Astrocyte of the cerebellum (primary cell): ENCODE results near the gene CPAMD8.
A peak's percentile ranks its signal among the peaks of the same experiment; 100 is the strongest.

ENCODE experiments used
- DNase-seq: peaks from one replicate; pipeline ENCODE4 v3.0.0-alpha.2; 2011; ENCODE audit warnings: low read depth
- H3K4me3 ChIP-seq: 2 replicates; pipeline ENCODE4 v1.5.1; 2011; ENCODE audit warnings: mild to moderate bottlenecking, low read depth, low read length, moderate library complexity
- CTCF ChIP-seq: IDR thresholded peaks from 2 replicates; pipeline ENCODE4 v1.5.1; 2012; ENCODE audit warnings: low read length, low read depth, moderate library complexity, mild to moderate bottlenecking; ENCODE audit errors: missing control alignments
- in situ Hi-C: cut with HindIII; loops from 2 replicates; pipeline ENCODE4 v1.10.0; 2017; ENCODE audit warnings: low sequenced_read_pairs

The CPAMD8 gene

GRCh38 chr19:17026706-17027534 lies at the start of gene CPAMD8:
CPAMD8 (minus strand) TSS chr19:17026810; CDS start chr19:17026642, 168 bp downstream.
- no peak for TF ChIP-seq CTCF
- in situ Hi-C loops = no loop called here
- H3K4me3 ChIP-seq = peak within 1 kb of the TSS; percentile 7
- no peak for DNase-seq

GRCh38 chr19:17075864-17076542 lies 49.4 kb upstream of the CPAMD8 start:
- in situ Hi-C loops = no loop called here
- H3K4me3 ChIP-seq = peak overlapping the region; percentile 84
- no peak for DNase-seq
- no peak for TF ChIP-seq CTCF

DNA sequence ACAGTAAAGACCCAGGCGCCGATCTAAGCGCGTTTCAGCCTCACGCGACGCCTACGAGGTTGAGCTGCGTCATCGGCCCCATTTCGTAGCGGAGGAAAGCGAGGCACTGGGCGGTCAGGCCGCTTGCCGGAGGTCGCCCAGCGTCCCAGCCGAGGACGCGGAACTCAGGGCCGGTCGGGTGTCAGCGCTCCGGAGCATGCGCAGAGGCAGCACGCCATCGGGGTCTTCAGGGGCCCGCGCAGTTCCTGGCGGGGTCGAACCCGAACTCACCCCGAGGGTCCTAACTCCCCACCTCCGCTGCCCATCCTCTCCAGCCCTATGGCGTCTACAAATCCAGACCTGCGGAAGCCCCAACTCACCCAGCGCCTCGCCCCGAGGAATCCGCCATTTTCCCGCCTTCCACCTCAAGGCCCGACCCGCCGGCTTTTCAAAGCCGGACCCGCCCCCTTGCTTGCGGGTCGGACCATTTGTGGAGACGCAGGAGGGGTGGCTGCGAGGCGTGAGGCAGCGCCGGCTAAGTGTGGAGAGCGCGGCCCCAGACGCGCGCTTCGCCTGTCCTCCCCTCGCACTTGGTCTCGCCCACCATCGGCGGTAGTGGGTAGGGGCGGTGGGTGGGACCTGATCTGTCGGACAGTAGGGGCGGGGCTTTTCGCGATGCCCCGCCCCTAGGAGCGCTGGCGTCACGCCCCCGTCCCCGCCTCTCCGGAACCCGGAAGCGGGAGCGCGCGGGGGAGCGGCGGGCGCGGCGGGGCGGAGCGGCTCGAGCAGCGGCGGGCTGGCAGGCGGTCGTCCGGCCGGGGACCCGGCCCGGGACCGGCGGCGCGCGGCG lies 48.6 kb upstream of the CPAMD8 start, which contains the start of the genes HAUS8 and MYO9B:
TSS of gene HAUS8 (minus strand) at position 418 of the 829 bp plus-strand sequence. CDS start at position 388, 30 bp downstream.
TSS of gene MYO9B (plus strand) at position 743 of the 829 bp plus-strand sequence. CDS start 25,941 bp downstream, outside the sequence.
- peak; percentile 97 for DNase-seq
- peak within 1 kb of the TSS; percentile 84 for H3K4me3 ChIP-seq
- no peak for TF ChIP-seq CTCF
- in situ Hi-C loops = no loop called here

GRCh38 chr19:17074634-17075034 lies 48.0 kb upstream of the CPAMD8 start:
- in situ Hi-C loops = no loop called here
- no peak for DNase-seq
- no peak for TF ChIP-seq CTCF
- H3K4me3 ChIP-seq = peak overlapping the region; percentile 72

DNA sequence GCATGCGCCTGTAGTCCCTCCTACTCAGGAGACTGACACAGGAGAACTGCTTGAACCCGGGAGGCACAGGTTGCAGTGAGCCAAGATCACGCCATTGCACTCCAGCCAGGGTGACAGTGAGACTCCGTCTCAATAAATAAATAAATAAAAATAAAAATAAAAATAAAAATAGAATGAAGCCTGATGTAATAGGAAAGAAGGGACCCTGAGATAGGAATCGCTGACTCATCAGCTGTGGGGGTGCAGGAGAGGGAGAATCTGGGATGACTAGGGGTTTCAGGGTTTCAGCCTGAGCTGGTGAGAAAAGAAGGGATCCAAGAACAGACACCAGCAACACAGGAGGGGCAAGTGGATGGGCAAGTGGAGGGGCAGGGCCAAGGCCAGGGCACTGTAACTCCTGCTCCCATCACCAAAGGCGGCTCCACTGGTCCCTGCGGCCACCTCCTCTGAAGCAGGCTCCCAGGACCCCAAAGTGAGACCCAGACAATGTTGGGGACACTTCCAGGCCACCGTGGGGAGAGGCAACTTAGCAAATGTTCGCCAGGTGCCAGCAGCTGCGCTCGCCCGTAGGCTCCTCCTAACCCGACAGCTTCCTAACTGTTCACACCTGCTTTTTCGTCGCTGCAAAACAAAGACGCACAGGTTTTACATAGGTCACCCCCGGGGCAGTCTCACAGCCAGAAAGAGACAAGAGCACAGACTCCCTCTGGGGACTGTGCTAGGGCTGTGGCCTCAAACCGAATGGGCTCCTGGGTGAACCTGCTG lies 47.4 kb upstream of the CPAMD8 start:
- no peak for TF ChIP-seq CTCF
- in situ Hi-C loops = no loop called here
- no peak for DNase-seq
- peak overlapping the region; percentile 72 for H3K4me3 ChIP-seq
